ENCODE data around the gene VAV2. TPM values are rescaled to one million over a fixed set of nuclear protein-coding genes. Genes with fewer than 3 reads are reported as not detected.

The VAV2 gene
- total and polyA plus RNA-seq, 9 of the 15 experiments (the other 6 are each of a cell fraction or from before 2014, with no cell fraction given), result 0.01 to 2.7 (median 1.0) TPM; not detected in 1

- H3K79me2 ChIP-seq (ENCODE audit: control insufficient read depth, insufficient read depth, low read length), result no peaks in the 10 kb centered on the region
- intact Hi-C loops (cut with micrococcal nuclease) (no loop called here), in situ Hi-C loops (cut with MboI) (no loop called here)
- H3K4me1 ChIP-seq (replicated peaks in 1 of 2; ENCODE audit: control insufficient read depth in 2 of 2, insufficient read depth in 2 of 2, low read length in 2 of 2), result peaks cover 0 to 18% of the 10 kb centered on the region in 2 experiments; a peak in 2 of 5 replicates
- H3K9ac ChIP-seq (ENCODE audit: insufficient read depth in 1 of 2, low read depth in 2 of 2, low read length in 2 of 2), result no peak overlapping the region
- no peaks in the 10 kb centered on the region for H3K9me3 ChIP-seq (replicated peaks; ENCODE audit: control insufficient read depth, insufficient read depth, low read depth, low read length)
- DNase-seq (ENCODE audit: extremely low read depth in 1 of 4, low spot score in 3 of 4) (no peak), FAIRE-seq (no peak), ATAC-seq (no peak)
- no peak overlapping the region for H3K4me3 ChIP-seq
- TF ChIP-seq ARHGAP35 (IDR thresholded peaks at IDR 0.05; ENCODE audit: partially characterized antibody), result no peak
- no peak for TF ChIP-seq AFF4 (CRISPR knock-in tag; IDR thresholded peaks at IDR 0.05)
- TF ChIP-seq ZNF699 (CRISPR knock-in tag; IDR thresholded peaks at IDR 0.05; ENCODE audit: insufficient replicate concordance), result no peak
- no peak for TF ChIP-seq ZNF75A (CRISPR knock-in tag; IDR thresholded peaks at IDR 0.05)
- no peak for TF ChIP-seq ZNF263 (CRISPR knock-in tag; IDR thresholded peaks at IDR 0.05; ENCODE audit: borderline replicate concordance)
- TF ChIP-seq TAF15 (IDR thresholded peaks at IDR 0.05; ENCODE audit: low read depth, low read length), result no peak
- no peak for TF ChIP-seq MCM5 (IDR thresholded peaks at IDR 0.05; ENCODE audit: low read depth)
- no peak for TF ChIP-seq THAP12 (CRISPR knock-in tag; IDR thresholded peaks at IDR 0.05)
- no peak for TF ChIP-seq ZNF778 (CRISPR knock-in tag; IDR thresholded peaks at IDR 0.05)
- no peak for TF ChIP-seq CC2D1A (IDR thresholded peaks at IDR 0.05)
- TF ChIP-seq CBFA2T3 (IDR thresholded peaks at IDR 0.05), result no peak
- no peak for TF ChIP-seq ETV5 (CRISPR knock-in tag; IDR thresholded peaks at IDR 0.05; ENCODE audit: low read depth)
- no peak for TF ChIP-seq STAT6 (CRISPR knock-in tag; IDR thresholded peaks at IDR 0.05)
- no peak for TF ChIP-seq FOXP1 (CRISPR knock-in tag; IDR thresholded peaks at IDR 0.05)
- H3K27ac ChIP-seq (ENCODE audit: extremely low read depth, low read depth, low read length), result no peak overlapping the region
- peaks cover 0 to 28% of the 10 kb centered on the region in 2 experiments; a peak in 2 of 5 replicates for H3K27me3 ChIP-seq (ENCODE audit: control insufficient read depth in 2 of 2, insufficient read depth in 2 of 2, low read length in 2 of 2)
- ChIA-PET CTCF (ENCODE audit: low intra/inter-chr PET ratio) (no interaction called here), POLR2A (no interaction called here)
- no peak overlapping the region for H3K4me2 ChIP-seq (ENCODE audit: insufficient read depth, low read length)
- no TSS peak for BruUV-seq (replicated peaks)
- 9% methylated on average over 6 of the region's 8 CpGs for WGBS (ENCODE audit: insufficient coverage, low coverage, missing lambda C conversion rate)
- no peak overlapping the region for H2AFZ ChIP-seq (ENCODE audit: low read depth, low read length)
- H3K36me3 ChIP-seq (ENCODE audit: control insufficient read depth, insufficient read depth, low read length), result no peaks in the 10 kb centered on the region
- H4K20me1 ChIP-seq (replicated peaks; ENCODE audit: control insufficient read depth, insufficient read depth, low read length), result peaks cover 9% of the 10 kb centered on the region; the same call in 1 of the 2 replicates
- no peaks in the 10 kb centered on the region for H3K9me1 ChIP-seq (ENCODE audit: control insufficient read depth, insufficient read depth, low read length)
Observed at GRCh38 chr9:133735931-133736330, 256.2 kb downstream of the VAV2 start.

All from K562 (cell line).